ES-I3 (cell line): Measurements from ENCODE around the gene TTLL6.
"Not testable (repeated sequence)": the region's sequence is repeated elsewhere in the genome, so short reads cannot be mapped to it uniquely, and the experiment has no call there.

Experiments used
- H3K36me3 ChIP-seq: 2 replicates; pipeline ENCODE4 v1.6.1; 2013; ENCODE audit warnings: mild to moderate bottlenecking, low read length, control low read depth, moderate library complexity; ENCODE audit not compliant: insufficient read depth
- H3K4me1 ChIP-seq: 2 replicates; pipeline ENCODE4 v1.6.1; 2013; ENCODE audit warnings: mild to moderate bottlenecking, control low read depth, low read length; ENCODE audit not compliant: insufficient read depth
- H3K9ac ChIP-seq: 2 replicates; pipeline ENCODE4 v1.6.1; 2013; ENCODE audit warnings: low read depth, mild to moderate bottlenecking, low read length, moderate library complexity
- H3K9me3 ChIP-seq: 2 replicates; pipeline ENCODE4 v1.6.1; 2013; ENCODE audit warnings: mild to moderate bottlenecking, low read length, moderate library complexity; ENCODE audit not compliant: control insufficient read depth, insufficient read depth

TTLL6 gene

GRCh38 chr17:48722201-48722907 lies 94.7 kb downstream of the TTLL6 start, which contains the start of gene PRAC1:
Gene PRAC1, minus strand, starts transcription at chr17:48722518. Its CDS starts 126 bp downstream, at chr17:48722392.
- H3K4me1 ChIP-seq: peaks cover 20% of the 10 kb centered on the region
- H3K9me3 ChIP-seq: no peaks in the 10 kb centered on the region
- peak within 1 kb of the TSS; percentile 54 for H3K9ac ChIP-seq
- H3K36me3 ChIP-seq: no peaks in the 10 kb centered on the region

GRCh38 chr17:48721009-48721402 lies 96.0 kb downstream of the TTLL6 start:
- Histone ChIP-seq H3K9me3 (no peaks in the 10 kb centered on the region), H3K9ac (no peak overlapping the region), H3K4me1 (peaks cover 22% of the 10 kb centered on the region), H3K36me3 (no peaks in the 10 kb centered on the region)

GRCh38 chr17:48720266-48721008 lies 96.6 kb downstream of the TTLL6 start:
- H3K9me3 ChIP-seq: no peaks in the 10 kb centered on the region
- peaks cover 25% of the 10 kb centered on the region for H3K4me1 ChIP-seq
- H3K9ac ChIP-seq: peak overlapping the region; percentile 65
- H3K36me3 ChIP-seq: no peaks in the 10 kb centered on the region

GRCh38 chr17:48719642-48720265 lies 97.3 kb downstream of the TTLL6 start:
- H3K9ac ChIP-seq: peak overlapping the region; percentile 65
- no peaks in the 10 kb centered on the region for H3K9me3 ChIP-seq
- H3K4me1 ChIP-seq: peaks cover 25% of the 10 kb centered on the region
- H3K36me3 ChIP-seq: no peaks in the 10 kb centered on the region

GRCh38 chr17:48718761-48719641 lies 98.0 kb downstream of the TTLL6 start:
- no peaks in the 10 kb centered on the region for H3K9me3 ChIP-seq
- peaks cover 24% of the 10 kb centered on the region for H3K4me1 ChIP-seq
- no peaks in the 10 kb centered on the region for H3K36me3 ChIP-seq
- H3K9ac ChIP-seq: peak overlapping the region; percentile 65

GRCh38 chr17:48718227-48718760 lies 98.7 kb downstream of the TTLL6 start:
- Histone ChIP-seq H3K9me3 (no peaks in the 10 kb centered on the region), H3K36me3 (no peaks in the 10 kb centered on the region), H3K9ac (peak overlapping the region; percentile 65), H3K4me1 (peaks cover 21% of the 10 kb centered on the region)

- Histone ChIP-seq H3K9ac (peak overlapping the region; percentile 65; the same call in 1 of the 2 replicates), H3K36me3 (no peaks in the 10 kb centered on the region), H3K4me1 (peaks cover 21% of the 10 kb centered on the region), H3K9me3 (no peaks in the 10 kb centered on the region)
Observed at GRCh38 chr17:48717367-48718226, 99.4 kb downstream of the TTLL6 start.

- not testable (repeated sequence) for H3K9ac ChIP-seq, H3K9me3 ChIP-seq, H3K36me3 ChIP-seq
- peaks cover 21% of the 10 kb centered on the region for H3K4me1 ChIP-seq
Observed at GRCh38 chr17:48716549-48716948, 100.5 kb downstream of the TTLL6 start.

GRCh38 chr17:48715496-48716399 lies 101.3 kb downstream of the TTLL6 start:
- Histone ChIP-seq H3K4me1 (peaks cover 17% of the 10 kb centered on the region), H3K9ac (no peak overlapping the region), H3K9me3 (no peaks in the 10 kb centered on the region), H3K36me3 (no peaks in the 10 kb centered on the region)
